HCT116 (cell line): ENCODE measurements around the gene PCMTD2. TPM values are rescaled to one million over a fixed set of nuclear protein-coding genes. Genes with fewer than 3 reads are reported as not detected.

Source experiments
- ATAC-seq: fragments of 200-7000 bp; cut with Tn5 transposase; 2 replicates; pipeline ENCODE4 v1.9.1; 2020; ENCODE audit warnings: mild to moderate bottlenecking, moderate library complexity
- BruUV-seq: library from RNA; stranded (reverse); fragments of 400-500 nt; replicated peaks from 2 replicates; lab custom pipeline; 2021; lab: Mats Ljungman, UMichigan
- CTCF ChIA-PET: fragments of 300-600 bp; sonication (Branson Sonifier 250); formaldehyde crosslinking; loops from one replicate; lab custom pipeline; 2021; ENCODE audit warnings: antibody characterized with exemption; lab: Charles Lee
- POLR2A ChIA-PET: fragments of 300-600, 350-600 bp; sonication (Branson Sonifier 250); formaldehyde crosslinking; loops from one replicate; lab custom pipeline; 2021; ENCODE audit warnings: antibody characterized with exemption; lab: Charles Lee
- RAD21 ChIA-PET, 2 experiments: fragments of 300-600 bp; sonication (Branson Sonifier 250); formaldehyde crosslinking; loops; one replicate each; lab custom pipeline; 2023; ENCODE audit warnings: low total read pairs in 2 of 2; ENCODE audit not compliant: uncharacterized antibody in 2 of 2, unreplicated experiment in 2 of 2, low non-redundant PET in 1 of 2; lab: Charles Lee
- DNase-seq: peaks from one replicate; pipeline ENCODE4 v3.0.0-alpha.2; 2010; ENCODE audit warnings: low read depth, low spot score
- H2AFZ ChIP-seq: fragments of 200-600 bp; shearing (Covaris generic), sonication (generic); 2 replicates; pipeline ENCODE4 v1.6.1; 2017; ENCODE audit warnings: low read depth, mixed run types, mixed read lengths, antibody characterized with exemption, low read length; ENCODE audit not compliant: poor library complexity, severe bottlenecking
- H3K27ac ChIP-seq: 2 replicates; pipeline ENCODE4 v1.5.1; 2012; ENCODE audit warnings: low read depth, low read length
- H3K27me3 ChIP-seq: fragments of 200-600 bp; sonication (generic); 2 replicates; pipeline ENCODE4 v1.6.1; 2016; ENCODE audit warnings: mixed run types, low read length, mixed read lengths; ENCODE audit not compliant: insufficient read depth
- H3K36me3 ChIP-seq, 2 experiments: fragments of 200-500 bp in 1 of 2; fragments of 200-600 bp in 1 of 2; sonication (Bioruptor generic) in 1 of 2; sonication (generic) in 1 of 2; 2 replicates each; pipeline versions ENCODE4 v1.5.1 to v1.6.1; 2014 to 2016; ENCODE audit warnings: low read length in 2 of 2, inconsistent platforms in 1 of 2, mixed read lengths in 1 of 2, mixed run types in 1 of 2; ENCODE audit not compliant: insufficient read depth in 2 of 2, control insufficient read depth in 1 of 2
- H3K4me1 ChIP-seq, 2 experiments: fragments of 200-600 bp in 1 of 2; sonication (generic) in 1 of 2; 2 replicates each; pipeline versions ENCODE4 v1.5.1 to v1.6.1; 2012 to 2017; ENCODE audit warnings: low read length in 2 of 2, inconsistent platforms in 1 of 2, mild to moderate bottlenecking in 1 of 2, mixed read lengths in 1 of 2, mixed run types in 1 of 2, moderate library complexity in 1 of 2; ENCODE audit not compliant: insufficient read depth in 2 of 2, control insufficient read depth in 1 of 2
- H3K4me2 ChIP-seq: fragments of 200-600 bp; sonication (generic); 2 replicates; pipeline ENCODE4 v1.6.1; 2017; ENCODE audit warnings: mixed run types, low read length, mixed read lengths
- H3K4me3 ChIP-seq, 2 experiments: fragments of 200-600 bp in 1 of 2; sonication (generic) in 1 of 2; replicated peaks in 1 of 2; 2 replicates each; pipeline ENCODE4 v1.5.1; 2011 to 2016; ENCODE audit warnings: low read length in 2 of 2, control low read depth in 1 of 2, low read depth in 1 of 2, mild to moderate bottlenecking in 1 of 2, mixed read lengths in 1 of 2, mixed run types in 1 of 2
- H3K79me2 ChIP-seq: fragments of 200-600 bp; sonication (generic); 2 replicates; pipeline ENCODE4 v1.6.1; 2017; ENCODE audit warnings: mild to moderate bottlenecking, mixed run types, low read length, moderate library complexity, mixed read lengths; ENCODE audit not compliant: insufficient read depth
- H3K9ac ChIP-seq: fragments of 200-600 bp; sonication (generic); 2 replicates; pipeline ENCODE4 v1.6.1; 2016; ENCODE audit warnings: low read length, mixed read lengths
- H3K9me2 ChIP-seq: fragments of 200-600 bp; sonication (generic), shearing (Covaris generic); 2 replicates; pipeline ENCODE4 v1.6.1; 2017; ENCODE audit warnings: mixed run types, mild to moderate bottlenecking, moderate library complexity; ENCODE audit not compliant: insufficient read depth
- H3K9me3 ChIP-seq, 2 experiments: fragments of 200-500 bp in 1 of 2; fragments of 200-600 bp in 1 of 2; sonication (Bioruptor generic) in 1 of 2; sonication (generic) in 1 of 2; 2 replicates each; pipeline ENCODE4 v1.6.1; 2014 to 2017; ENCODE audit warnings: low read length in 2 of 2, mixed read lengths in 2 of 2, inconsistent platforms in 1 of 2, low read depth in 1 of 2, mild to moderate bottlenecking in 1 of 2, mixed run types in 1 of 2, moderate library complexity in 1 of 2; ENCODE audit not compliant: control insufficient read depth in 1 of 2, insufficient read depth in 1 of 2
- H4K20me1 ChIP-seq: fragments of 200-600 bp; sonication (generic), shearing (Covaris generic); 2 replicates; pipeline ENCODE4 v1.6.1; 2017; ENCODE audit warnings: mixed run types, mild to moderate bottlenecking, moderate library complexity; ENCODE audit not compliant: insufficient read depth
- CBX3 ChIP-seq: IDR thresholded peaks from 2 replicates; pipeline ENCODE4 v1.6.1; 2012; ENCODE audit warnings: low read depth
- CEBPB ChIP-seq: IDR thresholded peaks from 2 replicates; pipeline ENCODE4 v1.6.1; 2012; ENCODE audit warnings: low read depth
- ELF1 ChIP-seq: IDR thresholded peaks from 2 replicates; pipeline ENCODE4 v1.6.1; 2012; ENCODE audit warnings: low read depth, borderline replicate concordance
- EZH2 ChIP-seq: fragments of 200-600 bp; sonication (generic); IDR thresholded peaks from 2 replicates; pipeline ENCODE4 v1.6.1; 2017; ENCODE audit warnings: antibody characterized with exemption, mixed run types
- EZH2phosphoT487 ChIP-seq: fragments of 200-600 bp; IDR thresholded peaks from 2 replicates; pipeline ENCODE4 v1.6.1; 2018; ENCODE audit warnings: antibody characterized with exemption, borderline replicate concordance
- POLR2A ChIP-seq: IDR thresholded peaks from 2 replicates; pipeline ENCODE4 v1.7.0; 2011; ENCODE audit warnings: borderline replicate concordance; ENCODE audit not compliant: insufficient read depth, insufficient read length; ENCODE audit errors: extremely low read depth
- POLR2AphosphoS5 ChIP-seq: IDR thresholded peaks from 2 replicates; pipeline ENCODE4 v1.6.1; 2011; ENCODE audit warnings: mild to moderate bottlenecking, low read depth, low read length, moderate library complexity
- RAD21 ChIP-seq: IDR thresholded peaks from 2 replicates; pipeline ENCODE4 v1.6.1; 2012; ENCODE audit warnings: low read depth, mild to moderate bottlenecking
- SRF ChIP-seq: IDR thresholded peaks from 2 replicates; pipeline ENCODE4 v1.6.1; 2012; ENCODE audit warnings: low read depth
- ZFX ChIP-seq: fragments of 450-650 bp; IDR thresholded peaks from 2 replicates; pipeline ENCODE4 v1.6.1; 2017
- ZNF274 ChIP-seq: fragments of 200-500 bp; sonication (Bioruptor generic); IDR thresholded peaks from 2 replicates; pipeline ENCODE4 v1.6.1; 2014; ENCODE audit warnings: mild to moderate bottlenecking, low read depth, low read length, inconsistent platforms
- intact Hi-C: fragments of 100-400 bp; cut with micrococcal nuclease; formaldehyde crosslinking; loops from 2 replicates; pipeline ENCODE4 v1.10.0; 2022
- total RNA-seq: library from RNA; stranded (reverse); gene quantifications from one replicate; pipeline ENCODE4 v1.2.1, GENCODE V29; 2021; ENCODE audit not compliant: unreplicated experiment
- TF ChIP-seq, protein P1 (sequence below): IDR thresholded peaks from 2 replicates; pipeline ENCODE4 v1.6.1; 2012; ENCODE audit warnings: low read depth
- TF ChIP-seq, protein P2 (sequence below): IDR thresholded peaks from 2 replicates; pipeline ENCODE4 v1.6.1; 2011; ENCODE audit warnings: mild to moderate bottlenecking, low read length, moderate library complexity; ENCODE audit not compliant: insufficient replicate concordance; ENCODE audit errors: extremely low read depth

PCMTD2 gene
- total RNA-seq, 1 experiment from 2014 or later = 44.7 TPM

DNA sequence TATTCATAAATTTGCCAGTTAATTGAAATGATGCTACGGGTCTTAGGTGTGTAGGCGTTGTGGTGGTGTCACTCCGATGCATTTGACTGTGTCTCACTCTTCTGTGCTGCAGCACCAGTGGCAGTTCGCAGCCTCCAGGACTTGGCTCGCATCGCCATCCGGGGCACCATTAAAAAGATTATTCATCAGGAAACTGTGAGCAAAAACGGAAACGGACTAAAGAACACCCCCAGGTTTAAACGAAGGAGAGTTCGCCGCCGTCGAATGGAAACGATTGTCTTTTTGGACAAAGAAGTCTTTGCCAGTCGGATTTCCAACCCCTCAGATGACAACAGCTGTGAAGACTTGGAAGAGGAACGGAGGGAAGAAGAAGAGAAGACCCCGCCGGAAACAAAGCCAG is 17.6 kb downstream of the PCMTD2 start (continued):
- TF ChIP-seq, protein P1, sequence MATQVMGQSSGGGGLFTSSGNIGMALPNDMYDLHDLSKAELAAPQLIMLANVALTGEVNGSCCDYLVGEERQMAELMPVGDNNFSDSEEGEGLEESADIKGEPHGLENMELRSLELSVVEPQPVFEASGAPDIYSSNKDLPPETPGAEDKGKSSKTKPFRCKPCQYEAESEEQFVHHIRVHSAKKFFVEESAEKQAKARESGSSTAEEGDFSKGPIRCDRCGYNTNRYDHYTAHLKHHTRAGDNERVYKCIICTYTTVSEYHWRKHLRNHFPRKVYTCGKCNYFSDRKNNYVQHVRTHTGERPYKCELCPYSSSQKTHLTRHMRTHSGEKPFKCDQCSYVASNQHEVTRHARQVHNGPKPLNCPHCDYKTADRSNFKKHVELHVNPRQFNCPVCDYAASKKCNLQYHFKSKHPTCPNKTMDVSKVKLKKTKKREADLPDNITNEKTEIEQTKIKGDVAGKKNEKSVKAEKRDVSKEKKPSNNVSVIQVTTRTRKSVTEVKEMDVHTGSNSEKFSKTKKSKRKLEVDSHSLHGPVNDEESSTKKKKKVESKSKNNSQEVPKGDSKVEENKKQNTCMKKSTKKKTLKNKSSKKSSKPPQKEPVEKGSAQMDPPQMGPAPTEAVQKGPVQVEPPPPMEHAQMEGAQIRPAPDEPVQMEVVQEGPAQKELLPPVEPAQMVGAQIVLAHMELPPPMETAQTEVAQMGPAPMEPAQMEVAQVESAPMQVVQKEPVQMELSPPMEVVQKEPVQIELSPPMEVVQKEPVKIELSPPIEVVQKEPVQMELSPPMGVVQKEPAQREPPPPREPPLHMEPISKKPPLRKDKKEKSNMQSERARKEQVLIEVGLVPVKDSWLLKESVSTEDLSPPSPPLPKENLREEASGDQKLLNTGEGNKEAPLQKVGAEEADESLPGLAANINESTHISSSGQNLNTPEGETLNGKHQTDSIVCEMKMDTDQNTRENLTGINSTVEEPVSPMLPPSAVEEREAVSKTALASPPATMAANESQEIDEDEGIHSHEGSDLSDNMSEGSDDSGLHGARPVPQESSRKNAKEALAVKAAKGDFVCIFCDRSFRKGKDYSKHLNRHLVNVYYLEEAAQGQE = no peak
- no peak for TF ChIP-seq POLR2AphosphoS5
- TF ChIP-seq RAD21 = no peak

DNA sequence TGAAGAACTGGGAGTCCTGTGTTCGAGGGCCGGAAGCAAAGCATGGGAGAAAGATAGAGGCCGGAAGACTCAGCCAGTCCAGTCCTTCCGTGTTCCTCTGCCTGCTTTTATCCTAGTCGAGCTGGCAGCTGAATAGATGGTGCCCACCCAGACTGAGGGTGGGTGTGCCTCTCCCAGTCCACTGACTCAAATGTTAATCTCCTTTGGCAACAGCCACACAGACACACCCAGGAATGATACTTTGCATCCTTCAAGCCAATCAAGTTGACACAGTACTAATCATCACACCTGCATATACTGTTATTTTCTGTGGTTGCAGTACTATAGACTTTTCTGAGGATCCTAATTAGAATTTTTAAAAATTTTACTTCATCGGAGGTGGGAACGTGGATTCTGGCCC is 21.3 kb downstream of the PCMTD2 start:
- H2AFZ ChIP-seq = no peak overlapping the region
- ATAC-seq (no peak), DNase-seq (no peak)
- TF ChIP-seq SRF (no peak), CEBPB (no peak), ELF1 (no peak), EZH2phosphoT487 (no peak), EZH2 (no peak), RAD21 (no peak), ZNF274 (no peak), CBX3 (no peak), POLR2A (no peak), ZFX (no peak), POLR2AphosphoS5 (no peak)
- TF ChIP-seq, protein P2, sequence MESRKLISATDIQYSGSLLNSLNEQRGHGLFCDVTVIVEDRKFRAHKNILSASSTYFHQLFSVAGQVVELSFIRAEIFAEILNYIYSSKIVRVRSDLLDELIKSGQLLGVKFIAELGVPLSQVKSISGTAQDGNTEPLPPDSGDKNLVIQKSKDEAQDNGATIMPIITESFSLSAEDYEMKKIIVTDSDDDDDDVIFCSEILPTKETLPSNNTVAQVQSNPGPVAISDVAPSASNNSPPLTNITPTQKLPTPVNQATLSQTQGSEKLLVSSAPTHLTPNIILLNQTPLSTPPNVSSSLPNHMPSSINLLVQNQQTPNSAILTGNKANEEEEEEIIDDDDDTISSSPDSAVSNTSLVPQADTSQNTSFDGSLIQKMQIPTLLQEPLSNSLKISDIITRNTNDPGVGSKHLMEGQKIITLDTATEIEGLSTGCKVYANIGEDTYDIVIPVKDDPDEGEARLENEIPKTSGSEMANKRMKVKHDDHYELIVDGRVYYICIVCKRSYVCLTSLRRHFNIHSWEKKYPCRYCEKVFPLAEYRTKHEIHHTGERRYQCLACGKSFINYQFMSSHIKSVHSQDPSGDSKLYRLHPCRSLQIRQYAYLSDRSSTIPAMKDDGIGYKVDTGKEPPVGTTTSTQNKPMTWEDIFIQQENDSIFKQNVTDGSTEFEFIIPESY = no peak
- TF ChIP-seq, protein P1 = no peak
- no peak overlapping the region for H3K27ac ChIP-seq
- ChIA-PET POLR2A (no interaction called here), RAD21 (no interaction called here), CTCF (no interaction called here)
- no peaks in the 10 kb centered on the region for H3K4me1 ChIP-seq
- H3K4me2 ChIP-seq = no peak overlapping the region
- no peaks in the 10 kb centered on the region for H3K9me2 ChIP-seq
- H4K20me1 ChIP-seq = no peaks in the 10 kb centered on the region
- H3K9me3 ChIP-seq = no peaks in the 10 kb centered on the region
- no peak overlapping the region for H3K9ac ChIP-seq
- no peak overlapping the region for H3K4me3 ChIP-seq
- no peaks in the 10 kb centered on the region for H3K79me2 ChIP-seq
- H3K27me3 ChIP-seq = no peaks in the 10 kb centered on the region
- BruUV-seq = no TSS peak
- intact Hi-C loops = no loop called here
- peaks cover 0 to 5% of the 10 kb centered on the region in 2 experiments; a peak in 1 of 4 replicates for H3K36me3 ChIP-seq
